MCF 10A (cell line): Measurements from ENCODE around the gene STMN3. TPM values are rescaled to one million over a fixed set of nuclear protein-coding genes. Genes with fewer than 3 reads are reported as not detected.

Experiments
- BruUV-seq: library from RNA; stranded (reverse); fragments of 400-500 nt; replicated peaks from 2 replicates; lab custom pipeline; 2021; lab: Mats Ljungman, UMichigan
- CTCF ChIA-PET: fragments of 300-600 bp; sonication (Branson Sonifier 250); formaldehyde crosslinking; extraction: SDS; loops from one replicate; lab custom pipeline; 2021; ENCODE audit warnings: antibody characterized with exemption, inconsistent platforms; lab: Yijun Ruan, JAX
- POLR2A ChIA-PET: fragments of 300-600, 350-650 bp; sonication (Branson Sonifier 250); formaldehyde crosslinking; extraction: SDS; loops from one replicate; lab custom pipeline; 2020; ENCODE audit warnings: antibody characterized with exemption, inconsistent platforms; lab: Yijun Ruan, JAX
- DNase-seq: peaks from one replicate; pipeline ENCODE4 v3.0.0-alpha.2; 2018; ENCODE audit not compliant: unreplicated experiment
- H3K27ac Mint-ChIP-seq: one replicate; pipeline ENCODE4 v1.8.0; 2022; ENCODE audit warnings: mild to moderate bottlenecking, low read depth, mixed read lengths; ENCODE audit not compliant: unreplicated experiment
- H3K27me3 Mint-ChIP-seq: one replicate; pipeline ENCODE4 v1.8.0; 2022; ENCODE audit warnings: mixed read lengths; ENCODE audit not compliant: insufficient read depth, unreplicated experiment
- H3K36me3 Mint-ChIP-seq: one replicate; pipeline ENCODE4 v1.8.0; 2022; ENCODE audit warnings: mild to moderate bottlenecking, moderate library complexity, mixed read lengths; ENCODE audit not compliant: insufficient read depth, unreplicated experiment
- H3K4me1 Mint-ChIP-seq: one replicate; pipeline ENCODE4 v1.8.0; 2022; ENCODE audit warnings: mixed read lengths; ENCODE audit not compliant: insufficient read depth, unreplicated experiment
- H3K4me3 Mint-ChIP-seq: one replicate; pipeline ENCODE4 v1.8.0; 2022; ENCODE audit warnings: mild to moderate bottlenecking, moderate library complexity, mixed read lengths; ENCODE audit not compliant: unreplicated experiment
- H3K9me3 Mint-ChIP-seq: one replicate; pipeline ENCODE4 v1.8.0; 2022; ENCODE audit warnings: mixed read lengths; ENCODE audit not compliant: unreplicated experiment
- CTCF ChIP-seq: fragments of 200-600 bp; IDR thresholded peaks from one replicate; pipeline ENCODE4 v1.8.0; 2022; ENCODE audit warnings: antibody characterized with exemption, mild to moderate bottlenecking; ENCODE audit not compliant: unreplicated experiment
- intact Hi-C: fragments of 100-400 bp; cut with micrococcal nuclease; formaldehyde crosslinking; loops from 2 replicates; pipeline ENCODE4 v1.14.1; 2022
- total RNA-seq: library from RNA; stranded (reverse); gene quantifications from 2 replicates; pipeline ENCODE4 v1.2.3, GENCODE V29; 2022

STMN3 gene
- total RNA-seq, 1 experiment from 2014 or later = 5.3 TPM

DNA sequence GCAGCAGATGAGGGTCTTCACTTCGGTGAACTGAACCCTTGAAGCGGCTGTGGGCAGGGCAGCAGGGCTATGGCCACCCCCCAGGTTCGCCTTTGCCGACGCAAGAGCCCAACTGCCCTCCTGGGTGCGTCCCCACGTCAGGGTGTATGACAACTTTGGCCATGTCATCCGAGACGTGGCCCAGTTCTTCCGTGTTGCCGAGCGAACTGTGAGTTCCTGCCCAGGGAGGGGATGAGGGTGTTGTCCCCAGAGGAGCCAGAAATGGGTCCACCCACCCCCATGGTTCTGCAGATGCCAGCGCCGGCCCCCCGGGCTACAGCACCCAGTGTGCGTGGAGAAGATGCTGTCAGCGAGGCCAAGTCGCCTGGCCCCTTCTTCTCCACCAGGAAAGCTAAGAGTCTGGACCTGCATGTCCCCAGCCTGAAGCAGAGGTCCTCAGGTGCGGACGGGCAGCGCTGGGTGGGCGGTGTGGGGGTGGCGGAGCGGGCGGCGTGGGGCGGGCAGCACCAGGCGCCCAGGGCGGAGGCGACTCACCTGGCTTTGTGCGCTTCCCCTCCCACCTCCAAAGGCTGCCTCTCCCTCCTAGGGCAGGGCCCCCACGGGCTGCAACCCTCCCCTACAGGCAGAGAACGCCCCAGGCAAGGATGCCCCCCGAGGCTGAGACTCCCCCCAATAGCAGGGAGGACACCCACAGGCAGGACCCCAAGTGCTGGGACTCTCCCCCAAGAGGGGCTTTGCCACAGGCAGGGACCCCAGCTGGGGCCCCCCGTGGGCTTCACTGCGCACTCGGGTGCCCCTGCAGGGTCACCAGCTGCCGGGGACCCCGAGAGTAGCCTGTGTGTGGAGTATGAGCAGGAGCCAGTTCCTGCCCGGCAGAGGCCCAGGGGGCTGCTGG is 37.0 kb upstream of the STMN3 start:
- TF ChIP-seq CTCF = no peak
- DNase-seq = no peak
- H3K9me3 Mint-ChIP-seq = no peaks in the 10 kb centered on the region
- peaks cover 7% of the 10 kb centered on the region for H3K4me1 Mint-ChIP-seq
- ChIA-PET POLR2A (interaction anchor here (3.0 kb wide), 1 partner anchor 8 kb away, joined by 15 read pairs; no protein-coding TSS in a partner anchor), CTCF (no interaction called here)
- no peaks in the 10 kb centered on the region for H3K27me3 Mint-ChIP-seq
- intact Hi-C loops = no loop called here
- no TSS peak for BruUV-seq
- no peak overlapping the region for H3K4me3 Mint-ChIP-seq
- peaks cover 47% of the 10 kb centered on the region for H3K36me3 Mint-ChIP-seq
- H3K27ac Mint-ChIP-seq = no peak overlapping the region

DNA sequence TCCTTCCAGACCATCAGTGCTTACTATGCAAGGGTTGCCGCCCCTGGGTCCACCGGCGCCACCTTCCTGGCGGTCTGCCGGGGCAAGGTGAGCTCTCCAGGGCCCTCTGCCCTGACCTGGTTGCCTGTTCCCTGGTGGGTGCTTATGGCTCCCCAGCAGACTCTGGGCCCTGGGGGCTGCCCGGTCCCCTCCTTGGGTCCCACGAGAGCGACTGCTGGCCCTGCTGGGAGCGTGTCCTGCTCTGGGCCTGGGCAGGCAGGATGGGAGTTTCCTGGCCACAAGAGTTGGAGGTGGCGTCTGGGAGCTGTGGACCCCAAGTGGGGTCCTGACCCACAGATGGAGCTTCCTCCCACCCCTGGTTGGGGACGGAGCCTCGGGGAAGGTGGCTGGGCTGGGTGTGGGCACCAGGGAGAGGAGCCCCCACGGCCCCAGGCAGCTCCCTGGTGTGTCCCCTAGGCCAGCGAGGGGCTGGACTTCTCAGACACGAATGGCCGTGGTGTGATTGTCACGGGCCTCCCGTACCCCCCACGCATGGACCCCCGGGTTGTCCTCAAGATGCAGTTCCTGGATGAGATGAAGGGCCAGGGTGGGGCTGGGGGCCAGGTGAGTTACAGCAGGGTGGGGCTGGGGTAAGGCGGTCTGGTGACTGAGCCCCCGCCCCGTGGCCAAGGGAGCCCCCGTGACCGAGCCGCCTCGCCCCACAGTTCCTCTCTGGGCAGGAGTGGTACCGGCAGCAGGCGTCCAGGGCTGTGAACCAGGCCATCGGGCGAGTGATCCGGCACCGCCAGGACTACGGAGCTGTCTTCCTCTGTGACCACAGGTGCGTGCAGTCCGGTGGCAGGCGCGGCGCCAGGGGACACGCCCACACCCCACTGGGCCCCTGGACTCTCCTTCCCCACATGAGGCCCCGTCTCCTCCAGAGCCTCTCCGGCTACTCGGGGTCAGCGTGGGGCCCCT is 36.1 kb upstream of the STMN3 start:
- no peak for TF ChIP-seq CTCF
- POLR2A ChIA-PET = interaction anchor here (1.0 kb wide), 1 partner anchor 10 kb away, joined by 3 read pairs; no protein-coding TSS in a partner anchor
- H3K4me1 Mint-ChIP-seq = peaks cover 7% of the 10 kb centered on the region
- CTCF ChIA-PET = interaction anchor here (0.7 kb wide), 1 partner anchor 21 kb away, joined by 3 read pairs; no protein-coding TSS in a partner anchor
- DNase-seq = no peak
- intact Hi-C loops = no loop called here
- no peak overlapping the region for H3K4me3 Mint-ChIP-seq
- no peak overlapping the region for H3K27ac Mint-ChIP-seq
- no peaks in the 10 kb centered on the region for H3K27me3 Mint-ChIP-seq
- BruUV-seq = no TSS peak
- H3K36me3 Mint-ChIP-seq = peaks cover 37% of the 10 kb centered on the region
- H3K9me3 Mint-ChIP-seq = no peaks in the 10 kb centered on the region

- ChIA-PET POLR2A (interaction anchor here (0.7 to 2.0 kb wide), 4 partner anchors 10 to 868 kb away, joined by 3 to 14 read pairs (median 3); partner anchors contain the start of gene TPD52L2), CTCF (interaction anchor here (0.7 kb wide), 1 partner anchor 20 kb away, joined by 3 read pairs; no protein-coding TSS in a partner anchor)
- H3K4me1 Mint-ChIP-seq = peaks cover 7% of the 10 kb centered on the region
- DNase-seq = no peak
- intact Hi-C loops = no loop called here
- H3K27me3 Mint-ChIP-seq = no peaks in the 10 kb centered on the region
- no peak overlapping the region for H3K27ac Mint-ChIP-seq
- no peak overlapping the region for H3K4me3 Mint-ChIP-seq
- H3K9me3 Mint-ChIP-seq = no peaks in the 10 kb centered on the region
- TF ChIP-seq CTCF = no peak
- no TSS peak for BruUV-seq
- peaks cover 36% of the 10 kb centered on the region for H3K36me3 Mint-ChIP-seq
These were observed 35.2 kb upstream of the STMN3 start for GRCh38 chr20:63688228-63689045.
